ENCODE results near the gene CORT. TPM values are rescaled to one million over a fixed set of nuclear protein-coding genes. Genes with fewer than 3 reads are reported as not detected.

CORT gene
- total RNA-seq, 1 donor from 2014 or later, result 0.32 TPM

DNA sequence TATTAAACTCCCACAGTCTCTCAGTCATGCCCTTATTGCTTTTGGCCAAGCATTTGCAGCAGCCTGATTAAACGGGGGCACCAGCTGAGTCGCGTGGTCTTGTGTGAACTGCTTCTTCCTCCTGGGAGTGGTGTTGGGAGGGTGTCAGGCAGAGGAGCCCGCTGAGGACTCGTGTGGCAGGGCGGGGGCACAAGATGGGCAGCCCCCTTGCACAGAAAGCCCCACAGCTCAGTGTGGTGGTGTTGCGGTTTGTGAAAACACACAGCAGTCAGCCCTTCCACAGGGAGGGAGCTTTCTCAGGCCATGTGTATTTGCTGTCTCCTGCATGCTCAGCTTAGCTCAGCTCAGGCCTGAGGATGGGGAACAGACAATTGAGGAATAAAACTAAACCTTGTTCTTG is 47.3 kb downstream of the CORT start:
- ATAC-seq (ENCODE audit: poor library complexity) (no peak), DNase-seq (no peak)
- intact Hi-C loops (cut with DNase I), result loop anchor here (10.0 kb wide), 1 partner anchor 62 kb away; the partner anchor contains the start of gene CENPS

DNA sequence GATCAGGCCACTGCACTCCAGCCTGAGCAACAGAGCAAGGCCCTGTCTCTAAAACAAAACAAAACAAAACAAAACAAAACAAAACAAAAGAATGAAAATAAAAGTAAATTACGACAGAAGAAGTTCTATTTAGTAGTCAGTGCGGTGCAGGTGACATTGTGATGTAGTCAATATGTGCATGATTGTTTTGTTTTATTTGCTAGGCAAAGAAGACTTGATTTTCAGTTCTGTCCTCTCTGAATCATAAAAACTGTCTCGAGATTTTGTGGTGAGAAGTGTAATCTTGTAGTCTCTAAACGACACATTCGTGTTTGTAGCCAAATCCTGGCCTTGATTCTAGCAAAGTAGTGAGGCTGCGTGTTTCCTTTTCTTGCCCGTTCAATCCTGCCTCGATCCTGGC is 48.4 kb downstream of the CORT start:
- intact Hi-C loops (cut with DNase I), result loop anchor here (10.0 kb wide), 1 partner anchor 63 kb away; the partner anchor contains the start of gene CENPS
- ATAC-seq (ENCODE audit: poor library complexity) (no peak), DNase-seq (no peak)

Other genes with a start within 250 kb of the CORT start
- gene KIF1B, start 239.5 kb upstream of the CORT start, total RNA-seq, result 66.8 TPM
- gene PGD, start 51.0 kb upstream of the CORT start, total RNA-seq, result 34.4 TPM
- 8.7 TPM for gene CENPS, start 19.6 kb upstream of the CORT start, total RNA-seq
- 20.8 TPM for gene DFFA, start 22.5 kb downstream of the CORT start, total RNA-seq
- gene PEX14, start 24.9 kb downstream of the CORT start, total RNA-seq, result 18.4 TPM